Neural cell (in vitro differentiated cells): ENCODE data around the gene DPEP1.
"Not testable (repeated sequence)": the region's sequence is repeated elsewhere in the genome, so short reads cannot be mapped to it uniquely, and the experiment has no call there.

Experiments used
- EZH2 ChIP-seq: fragments of 200-600, 300-800 bp; shearing (Covaris generic), sonication (generic); IDR thresholded peaks from 2 replicates; pipeline ENCODE4 v1.6.1; 2014; ENCODE audit warnings: antibody characterized with exemption, low read length, borderline replicate concordance, mild to moderate bottlenecking; ENCODE audit not compliant: insufficient read depth, poor library complexity, severe bottlenecking
- MXI1 ChIP-seq: fragments of 450-650 bp; conservative IDR thresholded peaks from 2 replicates; pipeline ENCODE4 v1.6.1; 2014; ENCODE audit warnings: antibody characterized with exemption, mild to moderate bottlenecking; ENCODE audit not compliant: poor library complexity, severe bottlenecking
- POLR2AphosphoS5 ChIP-seq: IDR thresholded peaks from 2 replicates; pipeline ENCODE4 v1.6.1; 2012
- RAD21 ChIP-seq: fragments of 450-650 bp; conservative IDR thresholded peaks from 2 replicates; pipeline ENCODE4 v1.6.1; 2014; ENCODE audit warnings: antibody characterized with exemption, mild to moderate bottlenecking, moderate library complexity
- TF ChIP-seq, protein P1 (sequence below): fragments of 450-650 bp; IDR thresholded peaks from 2 replicates; pipeline ENCODE4 v1.5.1; 2014; ENCODE audit warnings: antibody characterized with exemption, mild to moderate bottlenecking, moderate library complexity; ENCODE audit not compliant: poor library complexity, severe bottlenecking
- TF ChIP-seq, protein P2 (sequence below): IDR thresholded peaks from 2 replicates; pipeline ENCODE4 v1.6.1; 2012; ENCODE audit warnings: borderline replicate concordance

DNA sequence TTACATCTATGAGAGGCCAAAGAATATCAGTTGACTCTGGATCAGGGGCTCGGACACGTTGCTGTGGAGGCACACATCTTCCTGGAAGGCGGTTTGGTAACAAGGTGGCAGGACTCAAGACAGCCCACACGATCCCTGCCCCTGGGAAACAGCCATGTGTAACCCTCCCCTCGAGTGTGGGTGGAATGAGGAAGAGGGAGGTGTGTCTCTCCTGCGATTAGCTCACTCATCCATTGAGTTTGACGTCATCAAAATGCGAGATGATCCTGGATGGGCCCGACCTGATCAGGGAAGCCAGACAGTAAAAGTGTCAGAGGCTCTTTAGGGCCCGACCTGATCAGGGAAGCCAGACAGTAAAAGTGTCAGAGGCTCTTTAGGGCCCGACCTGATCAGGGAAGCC, 50.8 kb downstream of the DPEP1 start:
- TF ChIP-seq RAD21, EZH2, POLR2AphosphoS5, MXI1: not testable (repeated sequence)
- TF ChIP-seq, protein P1, sequence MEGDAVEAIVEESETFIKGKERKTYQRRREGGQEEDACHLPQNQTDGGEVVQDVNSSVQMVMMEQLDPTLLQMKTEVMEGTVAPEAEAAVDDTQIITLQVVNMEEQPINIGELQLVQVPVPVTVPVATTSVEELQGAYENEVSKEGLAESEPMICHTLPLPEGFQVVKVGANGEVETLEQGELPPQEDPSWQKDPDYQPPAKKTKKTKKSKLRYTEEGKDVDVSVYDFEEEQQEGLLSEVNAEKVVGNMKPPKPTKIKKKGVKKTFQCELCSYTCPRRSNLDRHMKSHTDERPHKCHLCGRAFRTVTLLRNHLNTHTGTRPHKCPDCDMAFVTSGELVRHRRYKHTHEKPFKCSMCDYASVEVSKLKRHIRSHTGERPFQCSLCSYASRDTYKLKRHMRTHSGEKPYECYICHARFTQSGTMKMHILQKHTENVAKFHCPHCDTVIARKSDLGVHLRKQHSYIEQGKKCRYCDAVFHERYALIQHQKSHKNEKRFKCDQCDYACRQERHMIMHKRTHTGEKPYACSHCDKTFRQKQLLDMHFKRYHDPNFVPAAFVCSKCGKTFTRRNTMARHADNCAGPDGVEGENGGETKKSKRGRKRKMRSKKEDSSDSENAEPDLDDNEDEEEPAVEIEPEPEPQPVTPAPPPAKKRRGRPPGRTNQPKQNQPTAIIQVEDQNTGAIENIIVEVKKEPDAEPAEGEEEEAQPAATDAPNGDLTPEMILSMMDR: not testable (repeated sequence)
- TF ChIP-seq, protein P2, sequence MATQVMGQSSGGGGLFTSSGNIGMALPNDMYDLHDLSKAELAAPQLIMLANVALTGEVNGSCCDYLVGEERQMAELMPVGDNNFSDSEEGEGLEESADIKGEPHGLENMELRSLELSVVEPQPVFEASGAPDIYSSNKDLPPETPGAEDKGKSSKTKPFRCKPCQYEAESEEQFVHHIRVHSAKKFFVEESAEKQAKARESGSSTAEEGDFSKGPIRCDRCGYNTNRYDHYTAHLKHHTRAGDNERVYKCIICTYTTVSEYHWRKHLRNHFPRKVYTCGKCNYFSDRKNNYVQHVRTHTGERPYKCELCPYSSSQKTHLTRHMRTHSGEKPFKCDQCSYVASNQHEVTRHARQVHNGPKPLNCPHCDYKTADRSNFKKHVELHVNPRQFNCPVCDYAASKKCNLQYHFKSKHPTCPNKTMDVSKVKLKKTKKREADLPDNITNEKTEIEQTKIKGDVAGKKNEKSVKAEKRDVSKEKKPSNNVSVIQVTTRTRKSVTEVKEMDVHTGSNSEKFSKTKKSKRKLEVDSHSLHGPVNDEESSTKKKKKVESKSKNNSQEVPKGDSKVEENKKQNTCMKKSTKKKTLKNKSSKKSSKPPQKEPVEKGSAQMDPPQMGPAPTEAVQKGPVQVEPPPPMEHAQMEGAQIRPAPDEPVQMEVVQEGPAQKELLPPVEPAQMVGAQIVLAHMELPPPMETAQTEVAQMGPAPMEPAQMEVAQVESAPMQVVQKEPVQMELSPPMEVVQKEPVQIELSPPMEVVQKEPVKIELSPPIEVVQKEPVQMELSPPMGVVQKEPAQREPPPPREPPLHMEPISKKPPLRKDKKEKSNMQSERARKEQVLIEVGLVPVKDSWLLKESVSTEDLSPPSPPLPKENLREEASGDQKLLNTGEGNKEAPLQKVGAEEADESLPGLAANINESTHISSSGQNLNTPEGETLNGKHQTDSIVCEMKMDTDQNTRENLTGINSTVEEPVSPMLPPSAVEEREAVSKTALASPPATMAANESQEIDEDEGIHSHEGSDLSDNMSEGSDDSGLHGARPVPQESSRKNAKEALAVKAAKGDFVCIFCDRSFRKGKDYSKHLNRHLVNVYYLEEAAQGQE: not testable (repeated sequence)
